GM12878 (cell line): Measurements from ENCODE around the gene NELFE.

Source experiments
- CREM ChIP-seq: IDR thresholded peaks from 2 replicates; pipeline ENCODE4 v1.6.1; 2014; ENCODE audit warnings: antibody characterized with exemption, low read depth
- PBX3 ChIP-seq: IDR thresholded peaks from 2 replicates; pipeline ENCODE4 v1.6.1; 2011; ENCODE audit warnings: mild to moderate bottlenecking, low read depth, low read length, moderate library complexity; ENCODE audit not compliant: insufficient replicate concordance
- RUNX3 ChIP-seq: IDR thresholded peaks from 2 replicates; pipeline ENCODE4 v1.6.1; 2012; ENCODE audit warnings: low read length, inconsistent platforms

DNA sequence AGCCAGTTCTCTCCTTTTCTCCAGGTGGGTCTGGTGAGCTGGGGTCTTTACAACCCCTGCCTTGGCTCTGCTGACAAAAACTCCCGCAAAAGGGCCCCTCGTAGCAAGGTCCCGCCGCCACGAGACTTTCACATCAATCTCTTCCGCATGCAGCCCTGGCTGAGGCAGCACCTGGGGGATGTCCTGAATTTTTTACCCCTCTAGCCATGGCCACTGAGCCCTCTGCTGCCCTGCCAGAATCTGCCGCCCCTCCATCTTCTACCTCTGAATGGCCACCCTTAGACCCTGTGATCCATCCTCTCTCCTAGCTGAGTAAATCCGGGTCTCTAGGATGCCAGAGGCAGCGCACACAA lies 13.6 kb downstream of the NELFE start:
- no peak for TF ChIP-seq RUNX3
- no peak for TF ChIP-seq CREM
- TF ChIP-seq PBX3: no peak
